ENCODE measurements around the gene SASH1. TPM values are rescaled to one million over a fixed set of nuclear protein-coding genes. Genes with fewer than 3 reads are reported as not detected.

Gene SASH1
- total RNA-seq, 1 donor from 2014 or later: 41.6 TPM

DNA sequence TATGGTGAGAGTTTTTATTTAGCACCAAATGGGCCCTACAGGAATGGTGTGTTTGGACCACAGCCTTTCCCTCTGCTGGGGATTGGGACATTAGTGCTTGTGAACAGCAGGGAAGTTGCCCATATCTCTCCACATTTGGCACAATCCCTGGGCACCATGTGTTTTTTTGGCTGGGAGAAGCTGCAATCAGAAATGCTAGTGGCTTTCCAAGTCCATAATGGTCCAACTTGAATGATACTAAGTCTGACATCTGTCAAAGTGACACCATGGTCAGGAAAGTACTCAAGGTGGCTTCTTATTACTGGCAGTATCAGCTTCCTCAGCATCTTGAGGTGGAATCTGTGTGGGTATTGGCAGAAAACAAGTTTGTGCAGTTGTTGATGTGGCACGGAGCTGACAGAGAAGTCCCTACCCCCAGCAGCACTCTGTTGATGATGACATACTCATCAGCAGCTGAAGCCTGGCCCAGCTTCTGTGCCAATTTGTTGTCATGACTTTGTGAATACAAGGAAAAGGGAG, 53.0 kb downstream of the SASH1 start:
- Mint-ChIP-seq H3K9me3 (ENCODE audit: low read depth) (no peaks in the 10 kb centered on the region), H3K4me3 (ENCODE audit: low read depth) (no peak overlapping the region), H3K36me3 (ENCODE audit: insufficient read depth) (peaks cover 13% of the 10 kb centered on the region), H3K4me1 (ENCODE audit: low read depth) (peaks cover 1% of the 10 kb centered on the region), H3K27me3 (no peaks in the 10 kb centered on the region), H3K27ac (no peak overlapping the region)
- TF ChIP-seq, protein P1, sequence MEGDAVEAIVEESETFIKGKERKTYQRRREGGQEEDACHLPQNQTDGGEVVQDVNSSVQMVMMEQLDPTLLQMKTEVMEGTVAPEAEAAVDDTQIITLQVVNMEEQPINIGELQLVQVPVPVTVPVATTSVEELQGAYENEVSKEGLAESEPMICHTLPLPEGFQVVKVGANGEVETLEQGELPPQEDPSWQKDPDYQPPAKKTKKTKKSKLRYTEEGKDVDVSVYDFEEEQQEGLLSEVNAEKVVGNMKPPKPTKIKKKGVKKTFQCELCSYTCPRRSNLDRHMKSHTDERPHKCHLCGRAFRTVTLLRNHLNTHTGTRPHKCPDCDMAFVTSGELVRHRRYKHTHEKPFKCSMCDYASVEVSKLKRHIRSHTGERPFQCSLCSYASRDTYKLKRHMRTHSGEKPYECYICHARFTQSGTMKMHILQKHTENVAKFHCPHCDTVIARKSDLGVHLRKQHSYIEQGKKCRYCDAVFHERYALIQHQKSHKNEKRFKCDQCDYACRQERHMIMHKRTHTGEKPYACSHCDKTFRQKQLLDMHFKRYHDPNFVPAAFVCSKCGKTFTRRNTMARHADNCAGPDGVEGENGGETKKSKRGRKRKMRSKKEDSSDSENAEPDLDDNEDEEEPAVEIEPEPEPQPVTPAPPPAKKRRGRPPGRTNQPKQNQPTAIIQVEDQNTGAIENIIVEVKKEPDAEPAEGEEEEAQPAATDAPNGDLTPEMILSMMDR (IDR thresholded peaks at IDR 0.05; ENCODE audit: unreplicated experiment): no peak
- DNase-seq (ENCODE audit: low spot score, unreplicated experiment): no peak

DNA sequence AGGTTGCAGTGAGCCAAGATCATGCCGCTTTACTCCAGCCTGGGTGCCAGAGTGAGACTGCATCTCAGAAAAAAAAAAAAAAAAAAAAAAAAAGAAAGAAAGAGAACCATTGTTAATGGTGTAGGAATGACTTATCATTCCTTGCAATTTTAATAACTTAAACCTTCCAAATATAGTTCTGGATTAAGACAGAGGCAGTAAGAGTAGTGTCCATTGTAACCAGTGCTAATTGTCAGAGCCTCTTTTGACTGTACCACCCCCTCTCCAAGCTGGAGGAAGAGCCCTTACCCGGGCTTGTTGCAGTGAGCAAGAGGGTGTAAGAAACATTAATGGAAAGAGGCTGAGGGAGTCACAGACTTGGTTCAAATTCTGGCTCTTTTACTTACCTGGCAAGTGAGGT, 53.8 kb downstream of the SASH1 start:
- H3K36me3 Mint-ChIP-seq (ENCODE audit: insufficient read depth): peaks cover 13% of the 10 kb centered on the region
- TF ChIP-seq, protein P1 (IDR thresholded peaks at IDR 0.05; ENCODE audit: unreplicated experiment): no peak
- DNase-seq (ENCODE audit: low spot score, unreplicated experiment): no peak
- H3K4me1 Mint-ChIP-seq (ENCODE audit: low read depth): peaks cover 1% of the 10 kb centered on the region
- H3K4me3 Mint-ChIP-seq (ENCODE audit: low read depth): no peak overlapping the region
- H3K9me3 Mint-ChIP-seq (ENCODE audit: low read depth): no peaks in the 10 kb centered on the region
- H3K27me3 Mint-ChIP-seq: no peaks in the 10 kb centered on the region
- H3K27ac Mint-ChIP-seq: no peak overlapping the region

DNA sequence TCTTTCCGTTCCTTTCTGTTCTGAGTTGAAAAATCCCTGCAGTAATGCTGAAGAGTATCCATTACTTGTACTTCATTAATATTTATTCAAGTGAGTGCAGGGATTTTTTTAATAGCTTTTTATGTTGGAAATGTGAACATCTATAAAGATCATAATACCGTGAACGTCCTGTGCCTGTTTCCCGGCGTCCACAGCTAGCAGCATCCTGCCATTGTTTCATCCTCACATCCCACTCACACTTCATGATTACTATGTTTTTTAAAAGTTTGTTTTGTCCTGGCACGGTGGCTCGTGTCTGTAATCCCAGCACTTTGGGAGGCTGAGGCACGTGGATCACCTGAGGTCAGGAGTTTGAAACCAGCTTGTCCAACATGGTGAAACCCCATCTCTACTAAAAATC, 54.3 kb downstream of the SASH1 start:
- H3K4me3 Mint-ChIP-seq (ENCODE audit: low read depth): no peak overlapping the region

DNA sequence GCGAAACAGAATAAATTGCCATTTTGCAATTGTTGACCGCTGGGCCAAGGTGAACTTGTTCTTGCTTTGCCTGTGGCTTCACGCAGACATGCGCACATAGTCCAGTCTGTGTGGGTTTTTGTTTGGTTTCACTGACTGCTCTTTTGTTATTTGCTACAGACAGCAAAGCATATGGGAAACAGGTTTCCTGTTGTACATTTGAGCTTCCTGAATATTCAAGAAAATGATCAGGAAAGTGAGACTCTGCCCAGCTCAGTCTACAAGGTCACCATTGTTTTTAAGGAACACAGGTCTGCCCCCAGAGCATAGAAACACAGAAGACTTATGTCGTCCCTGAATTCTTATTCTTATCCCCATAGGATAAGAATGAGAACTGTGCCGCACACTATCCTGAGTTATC, 55.6 kb downstream of the SASH1 start:
- no peak for DNase-seq (ENCODE audit: low spot score, unreplicated experiment)
- Mint-ChIP-seq H3K27me3 (no peaks in the 10 kb centered on the region), H3K36me3 (ENCODE audit: insufficient read depth) (peaks cover 7% of the 10 kb centered on the region), H3K4me1 (ENCODE audit: low read depth) (peaks cover 1% of the 10 kb centered on the region), H3K27ac (no peak overlapping the region), H3K4me3 (ENCODE audit: low read depth) (no peak overlapping the region), H3K9me3 (ENCODE audit: low read depth) (no peaks in the 10 kb centered on the region)
- TF ChIP-seq, protein P1 (IDR thresholded peaks at IDR 0.05; ENCODE audit: unreplicated experiment): no peak

More for the DNA sequence above, 54.3 kb downstream of the SASH1 start:
- peaks cover 11% of the 10 kb centered on the region for H3K36me3 Mint-ChIP-seq (ENCODE audit: insufficient read depth)
- H3K27ac Mint-ChIP-seq: no peak overlapping the region
- H3K4me1 Mint-ChIP-seq (ENCODE audit: low read depth): peaks cover 1% of the 10 kb centered on the region
- H3K9me3 Mint-ChIP-seq (ENCODE audit: low read depth): no peaks in the 10 kb centered on the region
- no peak for DNase-seq (ENCODE audit: low spot score, unreplicated experiment)
- TF ChIP-seq, protein P1 (IDR thresholded peaks at IDR 0.05; ENCODE audit: unreplicated experiment): no peak
- H3K27me3 Mint-ChIP-seq: no peaks in the 10 kb centered on the region

GRCh38 chr6:148398678-148399077, 56.0 kb downstream of the SASH1 start:
- no peak overlapping the region for H3K4me3 Mint-ChIP-seq (ENCODE audit: low read depth)
- peaks cover 7% of the 10 kb centered on the region for H3K36me3 Mint-ChIP-seq (ENCODE audit: insufficient read depth)
- DNase-seq (ENCODE audit: low spot score, unreplicated experiment): no peak
- no peak overlapping the region for H3K27ac Mint-ChIP-seq
- H3K27me3 Mint-ChIP-seq: no peaks in the 10 kb centered on the region
- H3K9me3 Mint-ChIP-seq (ENCODE audit: low read depth): no peaks in the 10 kb centered on the region
- H3K4me1 Mint-ChIP-seq (ENCODE audit: low read depth): peaks cover 1% of the 10 kb centered on the region
- TF ChIP-seq, protein P1 (IDR thresholded peaks at IDR 0.05; ENCODE audit: unreplicated experiment): no peak

All from progenitor cell of endocrine pancreas (in vitro differentiated cells).